NCI-H146 treated with DMSO at 0.1 percent for 48 hours (cell line): ENCODE results near the gene ZNF710.
A peak's percentile ranks its signal among the peaks of the same experiment; 100 is the strongest.

Source experiments
- DNase-seq: peaks from one replicate; lab custom pipeline; 2025; ENCODE audit not compliant: unreplicated experiment; lab: John Stamatoyannopoulos, UW

Gene ZNF710

DNA sequence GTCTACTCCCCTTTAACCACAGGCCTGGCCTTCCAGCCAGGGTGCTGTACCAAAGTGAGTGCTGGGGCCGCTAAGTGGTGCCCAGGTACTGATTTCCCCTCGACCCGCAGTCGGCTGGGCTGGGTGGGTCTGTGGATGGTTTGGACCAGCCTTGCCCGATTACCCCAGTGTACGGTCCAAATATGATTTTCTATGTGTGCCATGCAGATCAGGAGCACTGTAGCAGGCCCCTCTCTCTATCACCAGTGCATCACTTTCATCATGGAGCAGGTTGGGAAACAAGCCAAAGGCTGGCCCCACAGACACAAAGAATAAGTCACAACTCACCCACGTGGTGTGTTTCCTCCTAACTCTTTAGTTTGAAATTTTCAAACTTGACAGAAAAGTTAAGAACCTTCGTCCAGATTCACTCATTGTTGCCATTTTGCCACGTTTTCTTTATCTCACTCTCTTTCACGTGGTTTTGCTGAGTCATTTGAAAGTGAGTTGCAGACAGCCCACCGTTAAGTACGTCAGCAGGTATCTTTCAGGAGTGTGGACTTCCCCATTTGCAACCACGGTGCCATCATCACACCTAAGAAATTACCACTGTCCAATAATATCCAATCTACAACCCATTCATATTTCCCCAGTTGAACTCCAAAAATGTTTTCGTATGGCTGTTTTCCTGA, 37.0 kb downstream of the ZNF710 start:
- DNase-seq = no peak

DNA sequence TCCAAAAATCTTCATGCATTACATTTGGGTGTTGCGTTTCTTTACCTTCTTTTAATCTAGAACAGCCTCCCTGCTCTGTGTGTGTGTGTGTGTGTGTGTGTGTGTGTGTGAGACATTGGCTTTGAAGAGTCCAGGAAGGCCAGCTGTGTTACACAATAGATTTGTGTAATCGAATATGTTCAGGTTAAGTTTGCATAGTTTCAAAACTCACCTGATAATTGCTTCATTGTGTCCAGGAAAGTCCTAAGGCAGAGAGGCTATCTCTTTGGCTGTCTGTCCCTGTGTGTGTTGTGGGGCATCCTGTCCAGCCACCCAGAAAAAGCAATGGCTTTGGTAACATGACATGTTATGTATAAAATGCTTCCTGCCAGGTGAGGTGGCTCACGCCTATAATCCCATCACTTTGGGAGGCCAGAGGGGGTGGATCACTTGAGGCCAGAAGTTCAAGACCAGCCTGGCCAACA, 37.5 kb downstream of the ZNF710 start:
- DNase-seq = peak; percentile 6

DNA sequence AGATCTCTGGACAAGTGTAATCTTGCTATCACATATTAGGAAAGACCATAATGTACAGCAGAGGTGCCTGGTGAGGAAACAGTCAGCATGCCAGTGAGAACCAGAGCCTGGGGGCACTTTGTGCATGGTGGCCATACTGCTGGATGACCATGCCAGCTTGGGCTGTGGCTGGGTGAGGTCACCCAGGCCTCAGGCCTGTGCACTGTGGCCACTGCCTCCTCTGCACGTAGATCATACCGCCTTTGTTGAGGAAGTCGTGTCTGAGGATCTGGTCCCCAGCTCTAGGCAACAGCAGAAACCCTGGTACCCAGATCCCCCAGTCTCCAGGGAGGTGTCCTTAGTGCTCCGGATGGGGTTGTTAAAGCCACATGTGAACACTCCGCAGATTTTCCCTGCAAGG, 38.9 kb downstream of the ZNF710 start:
- DNase-seq = no peak

DNA sequence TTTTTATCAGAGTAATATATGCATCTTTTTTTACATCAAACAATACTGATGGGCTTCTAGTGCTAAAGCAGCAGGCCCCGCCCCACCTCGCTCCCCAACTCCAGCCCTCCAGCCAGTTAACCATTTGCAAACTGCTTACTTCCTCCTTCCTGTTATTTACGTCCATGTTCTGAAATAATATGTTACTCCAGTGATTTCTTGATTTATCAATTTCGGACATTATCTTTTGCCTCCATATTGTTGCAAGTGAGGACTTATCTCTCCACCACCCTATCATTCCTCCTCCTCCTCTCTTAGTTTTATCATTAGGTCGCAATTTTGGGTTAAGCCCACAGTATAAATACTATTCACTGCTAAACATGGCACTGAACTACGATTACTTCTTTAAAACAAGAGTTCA, 39.5 kb downstream of the ZNF710 start:
- no peak for DNase-seq

DNA sequence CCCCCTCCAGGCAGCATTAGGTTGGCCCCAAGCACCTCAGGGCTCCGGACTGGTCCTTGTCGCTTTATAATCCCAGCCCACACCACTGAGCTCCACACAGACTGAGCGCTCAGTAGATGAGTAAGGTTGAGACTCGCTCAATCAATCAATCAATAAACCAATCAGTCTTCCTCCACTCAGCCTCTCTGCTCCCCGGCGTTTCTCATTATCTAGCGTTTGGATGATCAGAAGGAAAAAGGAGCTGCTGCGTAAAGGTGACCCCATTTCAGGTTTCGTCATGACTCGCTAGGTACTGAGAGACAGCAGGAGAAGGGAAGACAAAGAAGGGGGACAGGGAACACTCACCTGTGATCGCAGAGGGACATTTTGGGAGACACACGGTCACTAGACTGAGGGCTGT, 41.2 kb downstream of the ZNF710 start:
- DNase-seq = no peak

DNA sequence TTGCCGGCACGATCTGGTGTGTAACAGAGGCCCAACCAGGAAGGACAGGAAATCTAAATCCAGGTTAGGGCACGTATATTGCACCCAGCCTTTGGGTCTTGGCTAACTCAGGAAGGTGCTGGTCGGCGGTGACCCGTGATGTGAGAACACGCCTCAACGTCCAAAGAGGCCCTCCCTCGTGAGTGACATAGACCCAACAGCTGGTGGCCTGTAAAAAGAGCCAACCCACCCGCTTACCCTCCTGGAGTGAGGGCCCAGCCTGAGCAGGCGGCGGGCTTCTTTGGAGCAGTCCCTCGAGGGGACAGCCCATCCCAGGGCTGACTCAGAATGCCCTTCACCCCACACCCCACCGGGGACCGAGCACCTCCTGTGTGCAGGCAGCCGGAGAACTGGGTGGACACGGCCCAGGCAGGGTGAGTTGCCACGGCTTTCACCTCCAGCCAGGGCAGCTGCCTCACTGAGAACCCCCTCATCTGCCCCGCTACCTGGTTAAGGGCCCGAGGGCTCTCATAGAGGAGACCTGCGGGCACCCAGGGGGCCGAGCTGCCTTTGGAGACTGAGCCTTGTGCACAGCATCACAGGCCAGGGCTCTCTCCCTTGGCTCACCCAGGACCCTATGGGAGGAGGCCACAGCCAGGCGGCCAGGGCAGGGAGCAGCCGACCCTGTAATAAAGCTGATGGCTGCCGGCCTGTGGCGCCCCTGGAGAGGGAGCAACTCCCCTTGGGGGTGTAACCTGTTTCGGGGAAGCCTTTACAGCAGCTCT, 41.8 kb downstream of the ZNF710 start:
- no peak for DNase-seq

DNA sequence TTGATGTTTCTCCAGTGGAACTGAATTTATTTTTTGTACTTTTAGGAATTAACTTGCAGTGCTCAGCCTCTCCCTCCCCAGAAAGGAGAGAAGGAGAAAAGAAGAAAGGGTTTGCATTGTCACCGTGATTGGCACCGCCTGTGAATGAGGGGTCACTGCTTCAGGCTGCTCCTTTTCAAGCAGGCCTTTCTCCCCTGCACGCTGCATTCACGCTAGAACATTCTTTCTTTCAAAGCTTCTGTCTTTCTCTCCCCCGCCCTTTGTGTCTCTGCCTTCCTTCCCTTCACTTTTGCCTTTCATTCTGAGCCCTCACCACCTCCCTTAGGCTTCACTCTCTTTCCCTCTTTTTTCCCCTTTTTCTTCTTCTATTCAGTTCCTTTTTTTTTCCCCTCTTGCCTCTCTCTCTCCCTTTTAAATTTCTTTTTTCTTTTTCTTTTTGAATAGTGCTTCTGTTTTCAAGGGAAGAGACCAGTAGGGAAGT, 42.4 kb downstream of the ZNF710 start:
- DNase-seq = no peak

DNA sequence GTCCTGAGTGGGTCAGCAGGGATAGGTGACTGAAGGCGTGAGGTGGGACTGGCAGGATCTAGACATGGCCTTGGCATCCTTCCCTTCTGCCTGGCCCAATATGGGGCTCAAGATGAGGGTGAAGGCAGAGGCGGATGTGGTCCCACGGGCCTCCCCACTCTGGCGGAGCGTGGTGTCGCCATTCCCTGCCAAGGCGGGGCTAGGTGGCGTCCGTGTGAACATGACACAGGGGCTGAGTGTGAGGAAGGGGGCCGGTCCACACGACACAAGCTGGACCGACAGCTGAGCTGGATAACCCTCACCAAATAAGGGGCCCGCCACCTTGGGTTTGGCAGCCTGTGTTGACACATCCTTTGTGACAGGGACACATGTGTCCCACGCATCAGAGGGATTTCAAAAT, 43.1 kb downstream of the ZNF710 start:
- DNase-seq = no peak

DNA sequence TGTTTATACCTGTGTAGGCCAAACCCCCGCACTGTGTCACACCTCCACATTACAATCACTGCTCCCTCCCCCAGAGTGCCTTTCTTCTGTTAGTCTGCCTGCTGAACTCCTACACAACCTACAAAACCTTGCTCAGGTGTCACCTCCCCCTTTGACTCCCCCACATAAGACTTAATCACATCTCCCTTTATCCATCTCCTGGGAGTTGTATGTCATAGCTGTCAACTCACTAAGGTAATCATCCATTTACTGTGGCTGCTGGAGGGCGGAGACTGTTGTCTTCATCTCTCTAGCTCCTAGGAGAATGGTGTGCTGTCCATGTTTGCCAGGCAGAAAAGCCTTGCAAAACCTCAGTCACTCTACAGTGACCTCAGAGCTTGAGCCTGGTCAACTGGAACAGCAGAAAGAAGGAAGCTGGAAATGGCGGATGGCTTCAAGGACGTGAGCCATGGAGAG, 43.8 kb downstream of the ZNF710 start:
- no peak for DNase-seq

DNA sequence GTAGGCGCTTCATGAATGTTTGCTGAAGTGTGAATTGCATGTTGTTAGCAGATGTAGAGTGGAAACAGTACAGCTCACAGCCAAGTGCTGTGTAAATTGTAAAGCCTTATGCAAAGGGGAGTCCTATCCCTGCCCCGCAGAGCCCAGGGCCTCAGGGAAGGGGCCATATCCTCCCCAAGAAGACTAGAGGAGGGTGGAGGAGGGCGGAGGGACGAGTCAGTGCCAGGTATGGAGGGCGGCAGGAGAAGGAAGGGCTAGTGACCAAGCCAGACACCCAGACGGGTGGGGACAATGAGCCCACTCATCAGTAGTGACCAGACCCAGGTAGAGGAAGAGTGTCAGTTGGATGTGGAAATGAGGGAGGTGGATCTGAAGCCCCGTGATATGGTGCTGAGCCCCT, 45.2 kb downstream of the ZNF710 start:
- no peak for DNase-seq

DNA sequence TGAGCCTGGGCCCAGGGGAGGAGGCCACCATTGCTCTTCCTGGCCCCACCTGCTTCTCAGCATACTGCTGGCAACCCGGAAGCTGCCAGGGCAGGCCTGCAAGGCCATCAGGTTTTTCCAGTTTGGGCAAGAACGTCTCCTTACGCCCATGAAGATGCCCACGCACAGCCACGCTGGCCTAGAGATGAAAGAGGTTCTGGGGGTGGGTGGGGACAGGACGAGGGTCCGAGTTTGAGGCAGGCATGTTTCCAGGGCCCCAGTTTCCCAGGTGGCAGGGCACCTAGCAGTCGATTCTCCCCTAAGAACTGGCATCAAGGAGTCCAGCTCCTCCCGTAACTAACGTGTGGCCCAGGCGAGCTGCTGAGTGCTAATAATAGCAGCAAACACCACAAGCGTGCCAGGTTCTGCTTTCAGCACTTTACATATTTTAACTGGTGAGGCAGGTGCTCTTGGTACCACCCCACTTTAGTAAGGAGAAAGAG, 45.8 kb downstream of the ZNF710 start:
- DNase-seq = no peak

DNA sequence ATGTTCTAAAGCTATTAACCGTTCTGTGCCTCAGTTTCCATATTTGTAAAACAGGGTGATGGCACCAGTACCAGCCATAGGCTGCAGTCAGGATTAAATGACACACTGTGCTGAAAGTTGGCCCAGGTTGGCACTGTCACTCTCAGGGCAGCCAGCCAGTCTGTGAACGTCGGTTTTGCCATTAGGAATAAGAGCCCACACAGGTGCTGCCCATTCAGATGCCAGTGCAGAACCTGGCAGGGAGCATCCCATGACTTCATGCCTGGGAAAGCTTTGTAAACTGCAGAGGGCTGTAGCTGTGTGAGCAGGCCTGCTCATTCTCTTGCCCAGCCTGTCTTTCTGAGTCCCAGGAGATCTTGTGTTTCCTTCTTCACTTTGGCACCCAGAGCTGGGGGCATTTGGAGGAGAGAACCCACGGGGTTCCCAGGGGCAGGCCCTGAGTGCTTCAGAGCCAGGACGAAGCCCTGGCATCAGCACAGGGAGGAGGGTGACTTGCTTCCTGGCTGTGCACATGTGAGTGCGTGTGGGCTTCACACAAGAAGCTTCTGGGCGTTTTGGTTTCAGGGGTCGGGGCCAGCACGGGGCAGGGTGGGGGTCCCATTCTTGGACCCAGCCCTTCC, 46.9 kb downstream of the ZNF710 start:
- DNase-seq = no peak

DNA sequence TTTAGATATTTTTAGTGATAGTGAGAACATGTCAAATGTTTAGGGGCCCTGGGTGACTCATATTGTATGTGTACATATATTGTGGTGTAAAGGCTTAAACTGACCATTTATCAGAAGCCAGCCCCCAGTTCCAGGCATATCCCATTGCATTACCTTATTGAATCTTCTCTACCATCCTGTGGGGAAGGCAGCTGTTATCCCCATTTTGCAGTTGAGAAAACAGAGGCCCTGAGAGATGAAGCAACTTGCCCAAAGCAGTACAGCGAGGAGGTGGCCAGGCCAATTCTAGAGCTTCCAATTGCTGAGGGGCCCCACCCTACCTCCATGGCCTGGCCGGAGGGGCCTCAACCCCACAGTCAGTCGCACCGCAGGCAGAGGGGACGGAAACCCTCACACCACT, 47.9 kb downstream of the ZNF710 start:
- DNase-seq = no peak

DNA sequence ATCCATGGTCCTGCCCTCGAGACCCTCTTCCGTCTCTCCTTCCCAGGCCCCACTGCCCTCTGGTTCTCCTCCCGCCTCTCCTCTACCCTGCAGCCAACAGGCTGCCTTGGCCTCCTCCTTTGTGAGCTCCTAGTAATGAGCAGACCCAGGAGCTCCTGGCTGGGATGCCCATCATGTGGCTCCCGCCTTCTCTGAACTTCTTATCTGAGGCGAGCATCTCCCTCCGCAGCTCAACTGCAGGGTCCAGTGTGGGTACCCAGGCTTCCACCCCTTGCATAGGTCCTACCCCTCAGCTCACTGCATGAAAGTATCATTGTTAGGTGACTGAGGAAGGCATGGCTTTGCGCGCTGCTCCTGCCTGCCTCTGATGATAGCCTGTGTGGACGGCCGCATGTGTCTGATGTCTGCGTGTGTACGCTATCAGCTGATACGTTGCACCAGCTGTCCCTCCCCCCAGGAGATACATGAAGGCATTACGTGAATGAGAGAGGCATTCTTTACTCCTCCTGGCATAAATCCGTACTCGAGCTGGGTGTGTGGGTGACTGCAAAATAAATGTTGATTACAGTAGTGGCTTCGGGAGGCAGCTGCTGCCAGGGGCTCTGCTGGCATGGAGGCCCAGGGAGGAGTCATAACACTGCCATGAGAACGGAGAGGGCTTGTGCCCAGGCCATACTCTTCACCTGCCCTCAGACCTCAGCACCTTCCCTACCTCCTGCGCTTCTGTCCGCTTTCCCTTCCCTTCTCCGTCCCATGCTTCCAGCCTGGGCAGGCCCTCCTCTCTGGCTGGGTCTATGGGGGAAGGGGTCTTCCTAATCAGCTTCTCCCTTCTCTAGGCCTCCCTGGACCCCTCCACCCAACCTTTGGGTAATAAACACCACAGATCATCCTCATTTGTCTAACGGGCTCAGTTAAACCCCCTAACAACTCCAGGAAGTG, 48.8 kb downstream of the ZNF710 start:
- no peak for DNase-seq

DNA sequence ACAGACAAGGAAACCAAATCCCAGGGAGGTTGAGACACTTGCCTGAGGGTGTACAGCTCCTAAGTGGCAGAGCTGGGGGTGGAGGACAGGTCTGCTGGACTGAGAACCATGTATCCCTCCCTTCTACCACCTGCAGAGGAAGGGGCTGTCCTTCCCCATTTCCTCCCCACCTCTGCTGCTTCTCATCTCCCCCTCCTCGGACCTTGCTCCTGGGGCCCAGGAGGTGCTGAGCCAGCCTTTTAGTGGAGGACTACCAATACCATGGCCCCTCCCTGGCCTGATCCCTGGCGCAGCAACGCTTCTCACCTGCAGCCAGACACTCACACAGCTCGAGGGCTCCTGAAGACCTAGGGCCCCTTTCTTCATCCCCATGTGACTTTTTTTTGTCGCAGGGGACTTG, 50.8 kb downstream of the ZNF710 start:
- no peak for DNase-seq

DNA sequence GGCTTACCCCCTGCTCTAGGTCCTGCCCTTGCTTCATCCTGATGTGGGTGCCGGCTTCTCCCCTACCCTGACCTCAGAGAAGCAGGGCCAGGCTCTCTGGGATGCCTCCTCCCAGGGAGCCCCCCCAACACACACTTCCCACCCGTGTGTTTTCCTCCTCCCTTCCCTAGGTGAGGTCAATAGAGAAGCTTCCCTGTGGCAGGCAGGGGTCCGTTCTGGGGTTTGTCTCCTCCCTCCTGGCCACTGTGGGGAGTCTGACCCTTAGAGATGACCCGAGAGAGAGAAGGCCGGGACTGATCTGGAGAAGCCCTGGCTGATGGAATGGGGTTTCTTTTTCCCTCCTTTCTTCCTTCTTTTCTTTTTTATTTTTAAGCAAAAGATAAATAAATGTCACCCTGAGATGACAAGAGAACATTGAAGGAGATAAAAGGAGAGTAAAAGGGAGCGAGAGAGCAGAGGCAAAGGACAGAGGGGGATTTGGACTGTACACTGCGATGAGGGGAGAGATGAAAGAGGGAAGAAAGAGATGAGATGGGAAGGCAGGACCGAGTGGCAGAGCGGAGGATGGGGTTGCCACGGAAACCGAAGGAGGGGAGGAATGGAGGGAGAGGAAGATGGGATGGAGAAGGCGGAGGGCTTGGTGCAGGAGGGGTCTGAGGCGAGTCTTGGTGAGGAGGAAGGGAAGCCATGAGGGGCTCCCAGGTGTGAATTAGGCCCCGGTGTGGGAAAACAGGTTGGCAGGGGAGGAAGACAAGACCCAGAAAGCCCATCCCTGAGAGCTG, 52.8 kb downstream of the ZNF710 start:
- DNase-seq = no peak

DNA sequence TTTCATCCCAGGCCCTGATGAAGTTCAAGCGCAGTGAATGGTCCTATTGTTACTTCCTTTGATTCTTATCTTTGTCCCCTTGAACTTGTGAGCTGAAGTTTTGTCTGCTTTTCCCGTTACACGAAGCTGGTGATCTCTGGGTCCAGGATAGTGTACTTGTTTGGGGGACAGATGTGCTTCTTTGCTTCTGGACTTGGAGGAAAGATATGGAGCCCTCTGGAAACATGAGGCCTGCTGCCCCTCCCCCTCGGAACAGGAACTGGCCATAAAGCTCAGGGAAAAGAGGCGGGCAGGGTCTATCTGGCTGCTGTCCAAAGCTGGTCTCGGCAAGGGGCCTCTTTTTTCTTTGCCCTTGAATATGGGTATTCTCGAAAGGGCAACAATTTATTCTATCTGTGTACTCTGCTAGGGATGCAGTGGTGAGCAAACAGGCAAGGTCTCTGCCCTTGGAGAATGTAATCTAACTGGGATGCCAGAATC, 53.5 kb downstream of the ZNF710 start:
- DNase-seq = peak; percentile 50

DNA sequence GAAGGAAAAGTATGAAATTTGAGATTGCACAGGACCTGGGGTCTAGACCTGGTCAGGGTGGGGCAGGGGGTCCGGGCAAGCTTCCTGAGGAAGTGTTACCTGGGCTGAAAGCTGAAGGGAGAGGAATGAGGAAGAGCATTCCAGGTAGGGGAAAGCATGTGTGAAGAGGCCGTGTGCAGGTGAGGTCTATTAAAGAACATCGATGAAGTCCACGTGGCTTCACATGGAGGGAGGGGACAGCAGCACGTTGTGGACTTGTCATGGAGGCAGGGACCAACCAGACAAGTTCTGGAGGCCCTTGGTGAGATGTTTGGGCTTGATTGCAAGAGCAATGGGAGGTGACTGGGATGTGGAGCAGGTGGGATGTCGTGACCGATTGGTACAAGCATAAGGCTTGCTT, 54.1 kb downstream of the ZNF710 start:
- peak; percentile 21 for DNase-seq

DNA sequence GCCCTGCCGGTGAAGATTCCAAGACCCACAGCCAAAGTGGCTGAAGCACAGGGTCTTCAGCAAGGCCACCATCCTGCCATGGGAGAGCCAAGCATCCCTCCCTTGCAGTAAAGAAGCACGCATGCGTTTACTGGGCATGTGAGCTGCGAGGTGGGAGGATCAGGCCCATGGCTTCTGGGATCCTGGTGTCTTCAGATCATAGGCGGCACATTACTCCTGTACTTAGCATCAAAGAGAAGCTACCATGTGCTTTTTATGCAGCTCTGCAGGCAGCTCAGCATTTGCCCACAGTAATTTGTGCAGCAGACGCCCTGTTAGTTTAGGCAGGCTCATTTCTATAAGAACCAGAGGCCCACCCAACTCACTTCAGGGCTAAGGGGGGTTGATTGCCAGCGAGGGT, 55.4 kb downstream of the ZNF710 start:
- DNase-seq = no peak

DNA sequence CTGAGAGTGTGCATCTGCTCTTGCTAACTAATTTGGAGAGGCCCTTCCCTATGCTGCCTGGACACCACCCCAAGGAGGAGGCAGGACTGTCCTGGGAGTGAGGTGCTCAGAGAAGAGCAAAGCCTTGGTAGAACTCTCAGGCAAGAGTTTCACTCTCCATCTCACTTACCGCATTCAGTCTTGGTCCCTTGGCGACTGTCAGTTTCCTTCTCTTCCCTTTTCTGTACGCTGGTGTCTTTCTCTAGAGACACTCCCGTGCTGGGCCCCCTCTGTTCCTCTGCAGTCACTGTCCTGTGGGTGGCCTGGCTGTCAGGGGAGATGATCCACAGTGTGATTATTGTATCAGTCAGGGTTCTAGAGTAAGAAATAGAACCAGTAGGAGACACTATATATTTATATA, 57.2 kb downstream of the ZNF710 start:
- DNase-seq = no peak
